HL-60 (cell line): ENCODE data around the gene RPRM.

ENCODE experiments used
- GABPA ChIP-seq: IDR thresholded peaks from 2 replicates; pipeline ENCODE4 v1.6.1; 2012; ENCODE audit warnings: low read depth
- POLR2AphosphoS5 ChIP-seq: IDR thresholded peaks from 2 replicates; pipeline ENCODE4 v1.6.1; 2012; ENCODE audit warnings: low read depth
- SPI1 ChIP-seq: IDR thresholded peaks from 2 replicates; pipeline ENCODE4 v1.6.1; 2012; ENCODE audit warnings: low read depth, mild to moderate bottlenecking, borderline replicate concordance
- TF ChIP-seq, protein P1 (sequence below): IDR thresholded peaks from one replicate; pipeline ENCODE4 v1.5.1; 2011; ENCODE audit warnings: low read length, control low read depth, inconsistent platforms; ENCODE audit not compliant: insufficient read depth
- TF ChIP-seq, protein P2 (sequence below): IDR thresholded peaks from 2 replicates; pipeline ENCODE4 v1.6.1; 2012; ENCODE audit warnings: low read depth; ENCODE audit not compliant: insufficient replicate concordance

DNA sequence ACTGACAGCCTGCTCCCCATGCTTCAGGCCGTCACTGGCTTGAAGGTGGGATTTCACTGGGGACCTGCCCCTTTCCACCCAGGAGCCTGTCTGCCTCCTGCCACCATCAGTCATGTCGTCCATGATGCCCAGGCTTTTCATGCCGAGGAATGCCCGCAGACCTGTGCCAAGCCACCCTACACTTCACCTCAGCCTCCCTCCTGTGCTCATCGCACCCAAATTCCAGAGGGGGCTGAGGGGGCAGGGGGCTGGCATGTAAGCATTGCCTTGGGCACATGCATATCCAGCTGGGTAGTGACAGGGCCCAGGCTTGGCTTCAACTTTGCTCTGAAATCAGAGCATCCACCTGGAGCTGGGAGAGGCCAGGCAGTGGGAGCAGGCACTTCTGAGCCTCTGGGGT, 20.9 kb upstream of the RPRM start:
- TF ChIP-seq POLR2AphosphoS5 (no peak), SPI1 (no peak), GABPA (no peak)
- TF ChIP-seq, protein P1, sequence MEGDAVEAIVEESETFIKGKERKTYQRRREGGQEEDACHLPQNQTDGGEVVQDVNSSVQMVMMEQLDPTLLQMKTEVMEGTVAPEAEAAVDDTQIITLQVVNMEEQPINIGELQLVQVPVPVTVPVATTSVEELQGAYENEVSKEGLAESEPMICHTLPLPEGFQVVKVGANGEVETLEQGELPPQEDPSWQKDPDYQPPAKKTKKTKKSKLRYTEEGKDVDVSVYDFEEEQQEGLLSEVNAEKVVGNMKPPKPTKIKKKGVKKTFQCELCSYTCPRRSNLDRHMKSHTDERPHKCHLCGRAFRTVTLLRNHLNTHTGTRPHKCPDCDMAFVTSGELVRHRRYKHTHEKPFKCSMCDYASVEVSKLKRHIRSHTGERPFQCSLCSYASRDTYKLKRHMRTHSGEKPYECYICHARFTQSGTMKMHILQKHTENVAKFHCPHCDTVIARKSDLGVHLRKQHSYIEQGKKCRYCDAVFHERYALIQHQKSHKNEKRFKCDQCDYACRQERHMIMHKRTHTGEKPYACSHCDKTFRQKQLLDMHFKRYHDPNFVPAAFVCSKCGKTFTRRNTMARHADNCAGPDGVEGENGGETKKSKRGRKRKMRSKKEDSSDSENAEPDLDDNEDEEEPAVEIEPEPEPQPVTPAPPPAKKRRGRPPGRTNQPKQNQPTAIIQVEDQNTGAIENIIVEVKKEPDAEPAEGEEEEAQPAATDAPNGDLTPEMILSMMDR, result no peak
- TF ChIP-seq, protein P2, sequence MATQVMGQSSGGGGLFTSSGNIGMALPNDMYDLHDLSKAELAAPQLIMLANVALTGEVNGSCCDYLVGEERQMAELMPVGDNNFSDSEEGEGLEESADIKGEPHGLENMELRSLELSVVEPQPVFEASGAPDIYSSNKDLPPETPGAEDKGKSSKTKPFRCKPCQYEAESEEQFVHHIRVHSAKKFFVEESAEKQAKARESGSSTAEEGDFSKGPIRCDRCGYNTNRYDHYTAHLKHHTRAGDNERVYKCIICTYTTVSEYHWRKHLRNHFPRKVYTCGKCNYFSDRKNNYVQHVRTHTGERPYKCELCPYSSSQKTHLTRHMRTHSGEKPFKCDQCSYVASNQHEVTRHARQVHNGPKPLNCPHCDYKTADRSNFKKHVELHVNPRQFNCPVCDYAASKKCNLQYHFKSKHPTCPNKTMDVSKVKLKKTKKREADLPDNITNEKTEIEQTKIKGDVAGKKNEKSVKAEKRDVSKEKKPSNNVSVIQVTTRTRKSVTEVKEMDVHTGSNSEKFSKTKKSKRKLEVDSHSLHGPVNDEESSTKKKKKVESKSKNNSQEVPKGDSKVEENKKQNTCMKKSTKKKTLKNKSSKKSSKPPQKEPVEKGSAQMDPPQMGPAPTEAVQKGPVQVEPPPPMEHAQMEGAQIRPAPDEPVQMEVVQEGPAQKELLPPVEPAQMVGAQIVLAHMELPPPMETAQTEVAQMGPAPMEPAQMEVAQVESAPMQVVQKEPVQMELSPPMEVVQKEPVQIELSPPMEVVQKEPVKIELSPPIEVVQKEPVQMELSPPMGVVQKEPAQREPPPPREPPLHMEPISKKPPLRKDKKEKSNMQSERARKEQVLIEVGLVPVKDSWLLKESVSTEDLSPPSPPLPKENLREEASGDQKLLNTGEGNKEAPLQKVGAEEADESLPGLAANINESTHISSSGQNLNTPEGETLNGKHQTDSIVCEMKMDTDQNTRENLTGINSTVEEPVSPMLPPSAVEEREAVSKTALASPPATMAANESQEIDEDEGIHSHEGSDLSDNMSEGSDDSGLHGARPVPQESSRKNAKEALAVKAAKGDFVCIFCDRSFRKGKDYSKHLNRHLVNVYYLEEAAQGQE, result no peak
